Thyroid gland (tissue), 4 donors: ENCODE results near the gene FAM193A. TPM values are rescaled to one million over a fixed set of nuclear protein-coding genes. Genes with fewer than 3 reads are reported as not detected.

Experiments used
- DNase-seq, 2 donors: peaks; one replicate each; pipeline ENCODE4 v3.0.0-alpha.2; 2019
- H3K27ac ChIP-seq, 3 donors: fragments of 200-600 bp; sonication (generic); 1 replicate in 2 of 3; 2 replicates in 1 of 3; pipeline ENCODE4 v1.5.1; 2016 to 2019; ENCODE audit warnings: mild to moderate bottlenecking in 1 of 3, moderate library complexity in 1 of 3
- H3K27me3 ChIP-seq: fragments of 200-600 bp; sonication (generic); one replicate; pipeline ENCODE4 v1.5.1; 2019
- H3K36me3 ChIP-seq, 2 donors: fragments of 200-600 bp; sonication (generic); one replicate each; pipeline ENCODE4 v1.5.1; 2016 to 2019
- H3K4me1 ChIP-seq, 2 donors: fragments of 200-600 bp; sonication (generic); one replicate each; pipeline ENCODE4 v1.5.1; 2017 to 2019
- H3K4me3 ChIP-seq, 3 donors: fragments of 200-600 bp; sonication (generic); replicated peaks in 1 of 3; 1 replicate in 2 of 3; 2 replicates in 1 of 3; pipeline ENCODE4 v1.5.1; 2016; ENCODE audit warnings: mild to moderate bottlenecking in 1 of 3
- H3K9me3 ChIP-seq: fragments of 200-600 bp; sonication (generic); one replicate; pipeline ENCODE4 v1.5.1; 2017
- POLR2A ChIP-seq, 2 donors: fragments of 450-650 bp; IDR thresholded peaks; one replicate each; pipeline ENCODE4 v1.6.1; 2017; ENCODE audit warnings: antibody characterized with exemption in 2 of 2, mild to moderate bottlenecking in 2 of 2, moderate library complexity in 1 of 2
- WGBS, 2 donors: methylation state at CpG; one replicate each; pipeline ENCODE4 v1.1.5; 2017; 5-methylcytosine and 5-hydroxymethylcytosine counted together
- intact Hi-C: fragments of 100-400 bp; cut with DNase I; formaldehyde crosslinking; loops from one replicate; pipeline ENCODE4 v1.15.1; 2023
- total RNA-seq, 4 donors: library from RNA; depleted of rRNA; stranded (reverse); fragments of >200 nt; gene quantifications; one replicate each; pipeline ENCODE4 v1.2.3, GENCODE V29; 2016
- TF ChIP-seq, protein P1 (sequence below), 6 experiments: fragments of 200-600 bp in 3 of 6; fragments of 450-650 bp in 3 of 6; sonication (generic) in 3 of 6; IDR thresholded peaks; one replicate each; pipeline ENCODE4 v1.5.1; 2016 to 2019; ENCODE audit warnings: antibody characterized with exemption in 6 of 6, mild to moderate bottlenecking in 2 of 6, inconsistent platforms in 1 of 6, moderate library complexity in 1 of 6

The FAM193A gene
- total RNA-seq, 4 donors from 2014 or later, result 22.4 to 36.7 (median 30.3) TPM

DNA sequence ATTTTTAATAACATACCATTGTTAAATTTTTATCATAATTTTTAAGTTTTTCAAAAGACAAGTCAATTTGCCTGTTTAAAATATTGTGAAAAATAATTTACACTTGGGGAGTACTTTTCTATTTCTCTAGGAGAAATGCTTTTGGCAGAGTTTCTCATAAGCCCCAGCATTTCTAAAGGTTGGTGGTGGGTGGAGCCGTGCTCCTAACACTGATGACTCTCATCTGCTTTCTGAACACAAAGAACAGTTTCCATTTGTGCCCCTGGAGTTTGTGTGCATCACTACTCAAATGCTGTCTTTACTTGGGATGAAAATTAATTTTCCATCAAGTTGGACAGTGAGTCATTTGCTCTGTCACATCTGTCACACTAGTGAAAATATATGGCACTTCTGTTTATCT is 162.1 kb downstream of the FAM193A start:
- H3K36me3 ChIP-seq, result peaks cover 70 to 76% of the 10 kb centered on the region in 2 donors
- WGBS, 2 donors, result 91 to 97% methylated on average over 1 of the region's 1 CpG
- intact Hi-C loops, result no loop called here
- no peak for TF ChIP-seq POLR2A (IDR thresholded peaks at IDR 0.05)
- TF ChIP-seq, protein P1, sequence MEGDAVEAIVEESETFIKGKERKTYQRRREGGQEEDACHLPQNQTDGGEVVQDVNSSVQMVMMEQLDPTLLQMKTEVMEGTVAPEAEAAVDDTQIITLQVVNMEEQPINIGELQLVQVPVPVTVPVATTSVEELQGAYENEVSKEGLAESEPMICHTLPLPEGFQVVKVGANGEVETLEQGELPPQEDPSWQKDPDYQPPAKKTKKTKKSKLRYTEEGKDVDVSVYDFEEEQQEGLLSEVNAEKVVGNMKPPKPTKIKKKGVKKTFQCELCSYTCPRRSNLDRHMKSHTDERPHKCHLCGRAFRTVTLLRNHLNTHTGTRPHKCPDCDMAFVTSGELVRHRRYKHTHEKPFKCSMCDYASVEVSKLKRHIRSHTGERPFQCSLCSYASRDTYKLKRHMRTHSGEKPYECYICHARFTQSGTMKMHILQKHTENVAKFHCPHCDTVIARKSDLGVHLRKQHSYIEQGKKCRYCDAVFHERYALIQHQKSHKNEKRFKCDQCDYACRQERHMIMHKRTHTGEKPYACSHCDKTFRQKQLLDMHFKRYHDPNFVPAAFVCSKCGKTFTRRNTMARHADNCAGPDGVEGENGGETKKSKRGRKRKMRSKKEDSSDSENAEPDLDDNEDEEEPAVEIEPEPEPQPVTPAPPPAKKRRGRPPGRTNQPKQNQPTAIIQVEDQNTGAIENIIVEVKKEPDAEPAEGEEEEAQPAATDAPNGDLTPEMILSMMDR (IDR thresholded peaks at IDR 0.05), result no peak
- H3K4me1 ChIP-seq, result no peaks in the 10 kb centered on the region
- H3K4me3 ChIP-seq, result no peak overlapping the region
- no peak overlapping the region for H3K27ac ChIP-seq
- no peaks in the 10 kb centered on the region for H3K27me3 ChIP-seq
- no peak for DNase-seq
- no peaks in the 10 kb centered on the region for H3K9me3 ChIP-seq

DNA sequence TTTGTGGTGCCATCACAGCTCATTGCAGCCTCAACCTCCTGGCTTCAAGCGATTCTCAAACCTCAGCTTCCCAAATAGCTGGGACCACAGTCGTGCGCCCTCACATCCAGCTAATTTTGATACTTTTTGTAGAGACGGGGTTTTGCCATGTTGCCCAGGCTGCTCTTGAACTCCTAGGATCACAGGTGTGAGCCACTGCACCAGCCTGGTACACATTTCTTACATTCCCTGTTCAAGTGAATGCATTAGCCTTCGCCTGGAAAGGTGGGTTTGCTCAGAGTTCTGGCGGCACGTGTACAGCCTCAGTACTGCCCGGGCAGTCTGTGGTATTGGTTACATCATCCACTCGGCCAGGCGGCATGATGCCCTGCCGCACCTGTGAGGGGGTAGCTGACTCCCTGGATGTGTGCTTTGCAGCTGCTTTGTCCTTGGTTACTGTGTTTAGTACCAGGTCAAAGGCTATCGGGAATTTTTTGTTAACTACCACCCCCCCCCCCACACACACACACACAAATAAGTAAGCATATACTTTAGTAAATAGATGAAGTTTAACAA is 162.6 kb downstream of the FAM193A start:
- Histone ChIP-seq H3K27ac (no peak overlapping the region), H3K4me3 (no peak overlapping the region), H3K27me3 (no peaks in the 10 kb centered on the region), H3K9me3 (no peaks in the 10 kb centered on the region), H3K4me1 (no peaks in the 10 kb centered on the region), H3K36me3 (peaks cover 70 to 76% of the 10 kb centered on the region in 2 donors)
- intact Hi-C loops, result no loop called here
- 96 to 97% methylated on average over 10 to 12 of the region's 12 CpGs for WGBS, 2 donors
- TF ChIP-seq, protein P1 (IDR thresholded peaks at IDR 0.05), result no peak
- TF ChIP-seq POLR2A (IDR thresholded peaks at IDR 0.05), result no peak
- DNase-seq, result no peak

GRCh38 chr4:2699534-2699933 is 163.1 kb downstream of the FAM193A start:
- WGBS, 2 donors, result 90 to 91% methylated on average over 7 of the region's 7 CpGs
- Histone ChIP-seq H3K9me3 (no peaks in the 10 kb centered on the region), H3K36me3 (peaks cover 69 to 76% of the 10 kb centered on the region in 2 donors), H3K4me1 (no peaks in the 10 kb centered on the region), H3K4me3 (no peak overlapping the region), H3K27me3 (no peaks in the 10 kb centered on the region), H3K27ac (no peak overlapping the region)
- TF ChIP-seq POLR2A (IDR thresholded peaks at IDR 0.05), result no peak
- TF ChIP-seq, protein P1 (IDR thresholded peaks at IDR 0.05), result no peak
- intact Hi-C loops, result no loop called here
- no peak for DNase-seq

DNA sequence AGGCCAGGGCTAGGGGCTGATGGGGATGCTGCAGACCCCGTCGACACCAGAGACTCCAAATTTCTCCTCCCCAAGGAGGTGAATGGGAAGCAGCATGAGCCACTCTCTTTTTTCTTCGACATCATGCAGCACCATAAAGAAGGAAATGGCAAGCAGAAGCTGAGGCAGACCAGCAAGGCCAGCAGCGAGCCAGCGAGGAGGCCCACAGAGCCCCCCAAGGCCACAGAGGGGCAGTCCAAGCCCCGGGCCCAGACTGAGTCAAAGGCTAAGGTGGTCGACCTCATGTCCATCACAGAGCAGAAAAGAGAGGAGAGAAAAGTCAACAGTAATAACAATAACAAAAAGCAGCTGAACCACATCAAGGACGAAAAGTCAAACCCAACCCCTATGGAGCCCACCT is 163.6 kb downstream of the FAM193A start:
- TF ChIP-seq, protein P1 (IDR thresholded peaks at IDR 0.05), result no peak
- no peak for TF ChIP-seq POLR2A (IDR thresholded peaks at IDR 0.05)
- no peak overlapping the region for H3K27ac ChIP-seq
- no peaks in the 10 kb centered on the region for H3K4me1 ChIP-seq
- H3K4me3 ChIP-seq, result no peak overlapping the region
- DNase-seq, result no peak
- 93% methylated on average over 8 of the region's 8 CpGs for WGBS, 2 donors
- no peaks in the 10 kb centered on the region for H3K9me3 ChIP-seq
- H3K27me3 ChIP-seq, result no peaks in the 10 kb centered on the region
- peaks cover 64 to 72% of the 10 kb centered on the region in 2 donors for H3K36me3 ChIP-seq
- intact Hi-C loops, result no loop called here

GRCh38 chr4:2702361-2702760 is 165.9 kb downstream of the FAM193A start:
- DNase-seq, result no peak
- no peak for TF ChIP-seq POLR2A (IDR thresholded peaks at IDR 0.05)
- TF ChIP-seq, protein P1 (IDR thresholded peaks at IDR 0.05), result no peak
- intact Hi-C loops, result no loop called here
- Histone ChIP-seq H3K27ac (no peak overlapping the region), H3K36me3 (peaks cover 54 to 57% of the 10 kb centered on the region in 2 donors), H3K27me3 (no peaks in the 10 kb centered on the region), H3K4me3 (no peak overlapping the region), H3K4me1 (no peaks in the 10 kb centered on the region), H3K9me3 (no peaks in the 10 kb centered on the region)
- WGBS, 2 donors, result 96 to 98% methylated on average over 8 of the region's 8 CpGs
